ENCODE results near the gene LRRN3. TPM values are rescaled to one million over a fixed set of nuclear protein-coding genes. Genes with fewer than 3 reads are reported as not detected.

Gene LRRN3
- total and polyA plus RNA-seq, 12 donors = 10.7 to 109 (median 55.1) TPM

- DNase-seq = no peak
Measured at GRCh38 chr7:111057066-111057465, 33.9 kb upstream of the LRRN3 start.

GRCh38 chr7:111059833-111060232 is 31.1 kb upstream of the LRRN3 start:
- Histone ChIP-seq H3K36me3 (replicated peaks in 1 of 2) (no peaks in the 10 kb centered on the region), H3K4me1 (replicated peaks in 1 of 2) (peaks cover 0 to 4% of the 10 kb centered on the region in 2 donors), H3K9me3 (replicated peaks in 1 of 3) (no peaks in the 10 kb centered on the region), H3K27ac (no peak overlapping the region), H3K27me3 (no peaks in the 10 kb centered on the region), H3K4me3 (no peak overlapping the region)
- DNase-seq = no peak
- no peak for TF ChIP-seq CTCF (IDR thresholded peaks at IDR 0.05)
- no peak for TF ChIP-seq POLR2A (IDR thresholded peaks at IDR 0.05)
- intact Hi-C loops (cut with DNase I) = no loop called here

More at GRCh38 chr7:111057066-111057465, 33.9 kb upstream of the LRRN3 start:
- Histone ChIP-seq H3K36me3 (replicated peaks in 1 of 2) (no peaks in the 10 kb centered on the region), H3K27ac (no peak overlapping the region), H3K9me3 (replicated peaks in 1 of 3) (no peaks in the 10 kb centered on the region), H3K4me1 (replicated peaks in 1 of 2) (peaks cover 0 to 4% of the 10 kb centered on the region in 2 donors), H3K27me3 (no peaks in the 10 kb centered on the region), H3K4me3 (no peak overlapping the region)
- WGBS, 4 donors = 93 to 97% (median 95%) methylated on average over 4 of the region's 4 CpGs
- intact Hi-C loops (cut with DNase I) = no loop called here
- no peak for TF ChIP-seq CTCF (IDR thresholded peaks at IDR 0.05)

GRCh38 chr7:111063166-111063565 is 27.8 kb upstream of the LRRN3 start:
- no peaks in the 10 kb centered on the region for H3K9me3 ChIP-seq (replicated peaks in 1 of 3)
- peaks cover 0 to 4% of the 10 kb centered on the region in 2 donors for H3K4me1 ChIP-seq (replicated peaks in 1 of 2)
- peaks cover 0 to 4% of the 10 kb centered on the region in 2 donors for H3K36me3 ChIP-seq (replicated peaks in 1 of 2)
- no peak overlapping the region for H3K27ac ChIP-seq
- H3K27me3 ChIP-seq = no peaks in the 10 kb centered on the region
- no peak for DNase-seq
- H3K4me3 ChIP-seq = no peak overlapping the region
- no peak for TF ChIP-seq CTCF (IDR thresholded peaks at IDR 0.05)
- 94 to 98% (median 95%) methylated on average over 1 of the region's 1 CpG for WGBS, 4 donors
- intact Hi-C loops (cut with DNase I) = no loop called here

- Histone ChIP-seq H3K27me3 (no peaks in the 10 kb centered on the region), H3K9me3 (replicated peaks in 1 of 3) (no peaks in the 10 kb centered on the region), H3K4me1 (replicated peaks in 1 of 2) (no peaks in the 10 kb centered on the region), H3K27ac (no peak overlapping the region), H3K36me3 (replicated peaks in 1 of 2) (peaks cover 0 to 4% of the 10 kb centered on the region in 2 donors), H3K4me3 (no peak overlapping the region)
- intact Hi-C loops (cut with DNase I) = no loop called here
- DNase-seq = no peak
- no peak for TF ChIP-seq POLR2A (IDR thresholded peaks at IDR 0.05)
- TF ChIP-seq CTCF (IDR thresholded peaks at IDR 0.05) = no peak
- 94 to 98% (median 96%) methylated on average over 4 of the region's 4 CpGs for WGBS, 4 donors
Measured at GRCh38 chr7:111067251-111067650, 23.7 kb upstream of the LRRN3 start.
